Retinal pigment epithelial cell (primary cell): ENCODE data around the gene XPR1.

Source experiments
- DNase-seq: peaks from one replicate; pipeline ENCODE4 v3.0.0-alpha.2; 2010; ENCODE audit warnings: low read depth
- H3K4me3 ChIP-seq: 2 replicates; pipeline ENCODE4 v1.5.1; 2011; ENCODE audit warnings: mild to moderate bottlenecking, low read length, control low read depth, moderate library complexity
- CTCF ChIP-seq: conservative IDR thresholded peaks from 2 replicates; pipeline ENCODE4 v1.5.1; 2011; ENCODE audit warnings: low read depth, low read length, control low read depth, inconsistent platforms

The XPR1 gene

GRCh38 chr1:180918519-180918918 lies 286.7 kb downstream of the XPR1 start:
- no peak for DNase-seq
- no peak for TF ChIP-seq CTCF

GRCh38 chr1:180919183-180919700 lies 287.4 kb downstream of the XPR1 start:
- DNase-seq, result no peak
- no peak overlapping the region for H3K4me3 ChIP-seq
- no peak for TF ChIP-seq CTCF

More at GRCh38 chr1:180918519-180918918, 286.7 kb downstream of the XPR1 start:
- H3K4me3 ChIP-seq, result no peak overlapping the region

DNA sequence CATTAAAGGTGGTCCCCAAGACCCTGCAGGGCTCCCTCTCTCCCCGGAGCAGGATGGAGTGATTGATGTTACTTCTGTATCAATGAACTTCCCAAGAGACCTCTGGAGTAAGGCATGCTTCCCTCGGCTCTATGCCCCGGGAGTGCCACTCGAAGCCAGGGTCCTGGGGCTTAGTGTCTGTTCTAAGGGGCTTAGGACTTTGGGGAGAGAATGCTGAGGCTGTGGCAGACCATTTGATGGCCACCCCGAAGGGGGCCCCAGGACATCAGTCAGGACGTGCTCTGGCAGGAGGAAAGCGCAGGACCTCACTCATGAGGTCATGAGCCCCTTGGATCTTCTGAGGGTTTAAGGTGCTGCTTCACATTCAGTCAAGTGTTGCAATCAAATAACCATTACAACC lies 288.4 kb downstream of the XPR1 start:
- H3K4me3 ChIP-seq, result no peak overlapping the region
- no peak for DNase-seq
- TF ChIP-seq CTCF, result no peak

GRCh38 chr1:180920702-180921101 lies 288.9 kb downstream of the XPR1 start:
- peak; percentile 37 for TF ChIP-seq CTCF
- H3K4me3 ChIP-seq, result no peak overlapping the region
- DNase-seq, result no peak

- TF ChIP-seq CTCF, result no peak
- no peak overlapping the region for H3K4me3 ChIP-seq
- DNase-seq, result no peak
These were observed 289.6 kb downstream of the XPR1 start for GRCh38 chr1:180921386-180921785.

DNA sequence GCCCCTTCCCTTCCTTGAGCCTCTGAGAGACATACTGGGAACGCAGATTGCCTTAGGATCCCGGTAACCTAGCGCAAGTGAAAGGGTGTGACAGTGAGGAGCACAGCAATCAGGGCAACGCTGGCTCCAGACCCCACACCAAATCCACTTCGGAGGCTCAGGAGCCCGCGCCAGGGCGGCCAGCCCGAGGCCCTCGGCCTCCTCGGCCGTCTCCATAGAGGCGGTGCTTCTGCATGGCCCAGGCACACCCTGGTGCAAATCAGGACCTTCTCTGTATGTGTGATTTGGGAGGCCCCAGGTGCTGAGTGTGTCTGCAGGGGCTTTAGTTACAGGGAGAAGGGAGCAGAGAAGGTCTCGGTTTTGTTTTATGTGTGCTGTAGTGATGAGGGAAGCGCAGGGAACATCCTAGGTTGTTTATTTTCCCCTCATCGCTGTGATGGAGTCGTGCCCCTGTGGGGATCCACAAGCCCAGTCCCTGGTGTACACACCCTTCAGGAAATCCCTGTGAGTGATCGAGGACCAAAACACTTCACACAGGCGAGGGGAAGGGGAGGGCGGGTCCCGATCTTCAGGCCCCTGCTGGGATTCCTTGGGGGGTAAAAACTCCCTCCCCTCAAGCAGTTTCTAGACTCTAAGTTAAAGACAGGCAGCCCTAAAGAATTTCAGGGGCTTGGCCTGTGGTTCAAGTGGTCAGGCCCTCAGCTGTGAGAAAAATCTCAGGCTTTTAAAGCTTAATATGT lies 290.2 kb downstream of the XPR1 start:
- DNase-seq, result no peak
- no peak for TF ChIP-seq CTCF
- H3K4me3 ChIP-seq, result no peak overlapping the region

DNA sequence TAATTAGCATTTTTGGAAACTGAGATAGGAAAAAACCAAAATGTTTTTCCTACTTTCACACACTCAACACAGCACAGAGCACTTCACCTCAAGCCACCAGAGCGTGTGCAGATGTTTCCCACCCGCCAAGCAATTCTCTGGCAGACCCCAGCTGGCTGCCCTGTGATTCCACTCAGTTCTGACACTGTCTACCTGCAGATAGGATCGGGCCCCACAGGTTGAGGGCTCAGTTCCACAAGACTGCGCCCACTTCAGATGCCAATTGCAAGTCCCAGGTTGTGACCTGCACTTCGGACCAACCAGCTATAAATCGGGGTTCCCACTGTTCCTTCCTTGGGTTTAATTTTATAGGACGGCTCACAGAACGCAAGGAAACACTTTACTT lies 290.8 kb downstream of the XPR1 start:
- no peak for TF ChIP-seq CTCF
- no peak overlapping the region for H3K4me3 ChIP-seq
- DNase-seq, result no peak
